K562 treated with DMSO at 1 percent for 48 hours (cell line): ENCODE data around the gene TMEM91. TPM values are rescaled to one million over a fixed set of nuclear protein-coding genes. Genes with fewer than 3 reads are reported as not detected.

Source experiments
- total RNA-seq: library from RNA; unstranded; fragments of 300-600 nt; gene quantifications from 2 replicates; pipeline ENCODE4 v1.2.3, GENCODE V29; 2022; ENCODE audit warnings: low replicate concordance; ENCODE audit errors: extremely low read depth

The TMEM91 gene
- not detected in 2 replicates for total RNA-seq

DNA sequence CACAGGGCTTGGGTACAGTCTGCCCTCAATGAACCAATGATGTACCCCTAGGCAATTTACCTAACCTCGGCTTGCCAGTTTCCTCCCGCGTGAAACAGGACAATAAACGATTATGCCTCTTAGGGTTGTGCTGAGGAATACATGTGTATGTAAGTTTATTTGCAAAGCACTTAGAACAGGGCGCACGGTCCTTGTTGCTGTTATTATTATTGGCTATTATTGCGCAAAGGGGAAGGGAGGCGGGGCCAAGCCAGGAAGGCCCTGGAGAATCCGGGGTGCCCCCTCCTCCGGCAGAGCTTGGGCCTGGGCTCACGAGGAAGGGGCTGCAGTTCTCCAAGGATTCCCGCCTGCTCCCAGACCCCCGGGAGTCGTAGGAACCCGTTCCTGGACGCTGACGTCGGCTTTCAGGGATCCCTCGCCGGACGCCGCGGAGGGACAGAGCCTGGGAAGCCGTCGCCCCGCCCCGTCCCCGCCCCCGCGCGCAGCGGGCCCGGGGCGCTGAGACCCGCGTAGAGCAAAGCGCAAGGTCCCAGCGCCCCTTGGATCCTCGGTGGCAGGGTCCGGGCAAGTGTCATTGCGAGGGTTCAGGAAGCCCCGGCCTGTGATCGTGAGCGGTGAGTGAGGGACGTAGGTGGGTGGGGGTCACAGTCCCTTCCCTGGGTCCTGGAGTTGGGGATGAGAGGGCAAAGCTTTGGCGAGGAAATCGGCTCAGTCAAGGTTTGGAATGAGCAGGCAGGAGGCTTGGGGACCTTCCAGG, at the start of gene TMEM91:
TSS of gene TMEM91 (plus strand) at position 293 of the 757 bp plus-strand sequence. CDS start 1,777 bp downstream, outside the sequence.

DNA sequence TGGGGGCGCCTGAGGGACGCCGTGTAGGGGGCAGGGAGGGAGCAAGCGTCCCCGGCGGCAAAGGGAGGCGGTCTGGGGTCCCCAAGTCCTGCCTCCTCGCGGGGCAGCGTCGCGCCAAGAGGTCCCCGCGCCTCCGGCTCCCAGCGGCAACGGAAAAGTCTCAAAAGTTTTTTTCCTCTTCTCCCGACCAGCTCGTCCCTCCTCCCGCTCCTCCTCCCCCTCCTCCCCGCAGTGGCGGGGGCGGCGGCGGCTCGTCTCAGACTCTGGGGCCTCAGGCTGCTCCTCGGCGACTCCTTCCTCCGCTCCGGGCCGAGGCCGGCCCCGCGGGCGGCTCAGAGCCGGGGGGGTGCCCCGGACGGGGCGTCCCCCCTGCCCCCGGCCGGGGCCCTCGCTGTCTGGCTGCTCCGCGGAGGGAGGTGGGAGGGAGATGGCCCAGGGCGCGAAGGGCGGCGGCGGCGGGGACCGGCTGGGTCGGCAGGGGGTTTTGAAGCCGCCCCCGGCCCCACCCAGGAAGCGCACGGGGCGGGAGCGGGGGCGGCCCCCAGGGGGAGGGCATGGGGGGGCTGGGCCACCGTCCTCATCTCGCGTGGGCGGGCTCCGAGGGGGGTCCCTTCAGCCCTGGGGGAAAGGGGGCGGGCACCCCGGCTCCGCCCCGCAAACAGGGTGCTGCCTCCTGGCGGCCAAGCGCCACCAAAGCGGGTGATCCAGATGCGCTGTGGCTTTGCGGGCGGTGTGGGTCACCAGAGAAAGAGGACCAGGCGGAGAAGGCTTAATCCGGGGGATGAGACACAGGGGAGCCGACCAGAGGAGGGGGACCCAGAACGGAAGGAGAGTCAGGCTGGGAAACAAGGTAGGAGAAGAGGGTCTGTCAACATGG, 22.6 kb upstream of the TMEM91 start, which contains the start of gene TGFB1:
TSS of gene TGFB1 (minus strand) at position 457 of the 877 bp plus-strand sequence. CDS start 878 bp downstream, outside the sequence.

DNA sequence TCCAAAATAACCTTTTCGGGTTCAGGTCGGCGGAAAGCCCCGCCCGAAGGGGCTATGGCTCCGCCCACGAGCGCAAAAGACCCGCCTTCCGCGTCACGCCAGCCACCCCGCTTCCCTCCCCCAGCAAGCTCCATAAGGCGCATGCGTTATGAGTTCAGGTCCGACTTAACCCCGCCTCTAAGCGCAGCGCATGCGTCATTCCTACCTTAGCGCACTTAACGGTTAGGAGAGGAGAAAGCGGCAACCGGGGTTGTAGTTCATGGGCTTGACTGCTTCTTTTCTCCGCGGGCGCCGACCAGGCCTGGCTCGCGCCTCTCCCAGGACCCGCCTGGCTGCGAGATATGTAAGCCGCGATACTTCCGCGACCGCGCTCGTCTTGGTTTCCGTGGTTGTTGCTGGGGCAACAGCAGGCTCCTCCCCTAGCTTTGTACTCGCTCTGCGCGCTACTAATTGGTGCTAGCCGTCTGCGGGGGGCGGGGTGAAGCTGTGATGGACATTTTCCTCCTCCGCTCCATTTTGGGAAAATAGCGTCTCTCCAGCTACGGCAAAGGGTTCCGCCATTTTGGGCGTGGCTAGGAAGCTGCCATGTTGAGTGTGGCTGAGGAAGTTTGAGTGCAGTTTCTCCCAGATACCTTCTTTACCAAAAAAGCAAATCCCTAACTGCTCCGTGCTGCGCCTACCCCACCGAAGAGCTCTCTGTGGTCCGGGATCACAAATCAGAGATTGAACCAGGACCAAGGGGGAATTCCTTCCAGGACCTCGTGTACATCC, 12.4 kb upstream of the TMEM91 start, which contains the start of gene B9D2:
TSS of gene B9D2 (minus strand) at position 397 of the 771 bp plus-strand sequence. CDS start 630 bp downstream, outside the sequence.

DNA sequence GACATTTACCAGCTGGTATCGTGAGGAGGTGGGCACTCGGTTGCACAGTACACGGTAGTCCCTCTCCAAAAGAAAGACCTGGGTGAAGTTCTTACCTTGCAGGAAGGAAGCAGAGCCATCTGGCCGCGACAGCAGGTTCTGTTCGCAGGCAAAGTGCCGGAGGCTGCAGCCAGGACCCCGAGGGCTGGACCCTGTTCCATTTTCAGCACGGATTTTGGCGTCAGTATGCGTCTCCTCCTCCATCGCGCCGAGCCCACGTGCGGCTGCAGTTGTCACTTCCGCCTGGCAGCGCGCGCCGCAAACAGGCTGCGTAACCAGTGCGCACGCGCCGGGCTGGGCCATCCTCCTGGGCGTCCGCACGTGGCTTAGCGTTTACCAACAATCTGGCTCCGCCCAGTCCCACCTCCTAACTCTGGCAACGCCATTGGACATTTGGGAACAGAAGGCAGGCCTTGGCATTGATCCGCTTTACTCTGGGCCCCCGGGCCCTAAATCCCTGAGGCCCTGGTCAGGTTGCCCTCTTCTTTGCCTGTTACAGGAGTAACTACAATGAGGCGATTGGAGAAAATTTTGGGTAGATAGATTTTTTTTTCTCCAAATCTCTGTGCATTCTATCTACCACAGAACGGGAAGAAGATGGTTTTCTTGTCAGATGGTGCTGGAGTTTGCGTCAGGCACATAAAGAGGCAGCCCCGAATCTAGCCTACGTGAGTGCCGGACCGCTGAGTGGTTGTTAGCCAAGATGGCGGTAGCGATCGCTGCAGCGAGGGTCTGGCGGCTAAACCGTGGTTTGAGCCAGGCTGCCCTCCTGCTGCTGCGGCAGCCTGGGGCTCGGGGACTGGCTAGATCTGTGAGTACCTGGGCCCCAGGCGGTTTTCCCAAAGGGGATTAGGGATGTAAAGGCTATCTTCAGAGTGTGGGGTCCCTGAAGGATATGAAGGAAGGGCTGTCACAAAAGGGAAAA, 21.0 kb downstream of the TMEM91 start, which contains the start of the genes BCKDHA and EXOSC5:
TSS of gene BCKDHA (plus strand) at position 733 of the 964 bp plus-strand sequence. CDS start at position 743, 10 bp downstream.
TSS of gene EXOSC5 (minus strand) at position 274 of the 964 bp plus-strand sequence. CDS start at position 243, 31 bp downstream.

DNA sequence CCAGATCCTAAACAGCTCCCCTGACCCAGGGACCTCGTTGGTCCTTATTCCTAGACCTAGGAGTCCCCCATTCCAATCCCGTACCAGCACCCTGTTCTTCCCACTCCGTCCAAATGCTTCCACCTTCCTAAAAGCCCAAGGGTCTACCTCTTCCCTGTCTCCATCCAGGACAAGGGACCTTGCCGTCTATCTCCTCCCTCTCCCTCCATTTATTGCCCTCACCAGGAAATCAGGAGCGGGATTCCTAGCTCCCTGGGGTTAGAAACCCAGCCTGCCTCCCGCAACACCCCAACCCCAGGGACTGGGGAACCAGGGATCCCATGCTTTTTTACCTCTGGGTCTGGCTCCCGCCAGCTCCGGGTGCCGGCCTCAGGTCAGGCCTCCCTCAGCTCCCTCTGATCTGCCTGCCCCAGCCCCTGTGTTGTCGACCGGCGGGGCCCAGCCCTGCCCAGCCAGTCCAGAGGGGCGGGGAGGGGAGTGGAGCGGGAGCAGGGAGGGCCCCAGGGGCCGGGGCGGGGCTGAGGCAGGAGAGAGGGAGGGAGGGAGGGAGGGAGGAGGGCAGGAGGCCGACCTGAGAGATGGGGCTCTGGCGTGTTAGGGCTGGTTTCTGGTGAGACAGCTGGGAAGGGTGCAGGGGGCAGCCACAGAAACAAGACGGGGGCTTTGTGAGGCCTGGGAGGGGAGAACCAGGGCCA, 50.8 kb downstream of the TMEM91 start, which contains the start of gene B3GNT8:
TSS of gene B3GNT8 (minus strand) at position 423 of the 695 bp plus-strand sequence. CDS start 596 bp downstream, outside the sequence.

Other genes starting within 250 kb of the TMEM91 start
- gene CYP2S1, start 183.3 kb upstream of the TMEM91 start, total RNA-seq = not detected in 2 replicates
- gene AXL, start 157.3 kb upstream of the TMEM91 start, total RNA-seq = not detected in 2 replicates
- gene HNRNPUL1, start 112.2 kb upstream of the TMEM91 start, total RNA-seq = 971 and 1,312 TPM in 2 replicates
- not detected in 2 replicates for gene CCDC97, start 66.4 kb upstream of the TMEM91 start, total RNA-seq
- gene TGFB1, start 22.6 kb upstream of the TMEM91 start, total RNA-seq = not detected in 2 replicates
- not detected in 2 replicates for gene B9D2, start 12.4 kb upstream of the TMEM91 start, total RNA-seq
- not detected in 2 replicates for gene EXOSC5, start 20.8 kb downstream of the TMEM91 start, total RNA-seq
- gene BCKDHA, start 21.3 kb downstream of the TMEM91 start, total RNA-seq = not detected in 2 replicates
- not detected in 2 replicates for gene B3GNT8, start 50.8 kb downstream of the TMEM91 start, total RNA-seq
- gene DMAC2, start 63.4 kb downstream of the TMEM91 start, total RNA-seq = not detected in 2 replicates
- not detected in 2 replicates for gene ERICH4, start 66.6 kb downstream of the TMEM91 start, total RNA-seq
- gene CEACAM21, start 199.6 kb downstream of the TMEM91 start, total RNA-seq = not detected in 2 replicates